DMS 273 treated with DMSO at 0.1 percent for 48 hours (cell line): ENCODE data around the gene SLITRK5.

Source experiments
- DNase-seq: peaks from one replicate; lab custom pipeline; 2025; lab: John Stamatoyannopoulos, UW

SLITRK5 gene, protein sequence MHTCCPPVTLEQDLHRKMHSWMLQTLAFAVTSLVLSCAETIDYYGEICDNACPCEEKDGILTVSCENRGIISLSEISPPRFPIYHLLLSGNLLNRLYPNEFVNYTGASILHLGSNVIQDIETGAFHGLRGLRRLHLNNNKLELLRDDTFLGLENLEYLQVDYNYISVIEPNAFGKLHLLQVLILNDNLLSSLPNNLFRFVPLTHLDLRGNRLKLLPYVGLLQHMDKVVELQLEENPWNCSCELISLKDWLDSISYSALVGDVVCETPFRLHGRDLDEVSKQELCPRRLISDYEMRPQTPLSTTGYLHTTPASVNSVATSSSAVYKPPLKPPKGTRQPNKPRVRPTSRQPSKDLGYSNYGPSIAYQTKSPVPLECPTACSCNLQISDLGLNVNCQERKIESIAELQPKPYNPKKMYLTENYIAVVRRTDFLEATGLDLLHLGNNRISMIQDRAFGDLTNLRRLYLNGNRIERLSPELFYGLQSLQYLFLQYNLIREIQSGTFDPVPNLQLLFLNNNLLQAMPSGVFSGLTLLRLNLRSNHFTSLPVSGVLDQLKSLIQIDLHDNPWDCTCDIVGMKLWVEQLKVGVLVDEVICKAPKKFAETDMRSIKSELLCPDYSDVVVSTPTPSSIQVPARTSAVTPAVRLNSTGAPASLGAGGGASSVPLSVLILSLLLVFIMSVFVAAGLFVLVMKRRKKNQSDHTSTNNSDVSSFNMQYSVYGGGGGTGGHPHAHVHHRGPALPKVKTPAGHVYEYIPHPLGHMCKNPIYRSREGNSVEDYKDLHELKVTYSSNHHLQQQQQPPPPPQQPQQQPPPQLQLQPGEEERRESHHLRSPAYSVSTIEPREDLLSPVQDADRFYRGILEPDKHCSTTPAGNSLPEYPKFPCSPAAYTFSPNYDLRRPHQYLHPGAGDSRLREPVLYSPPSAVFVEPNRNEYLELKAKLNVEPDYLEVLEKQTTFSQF

DNA sequence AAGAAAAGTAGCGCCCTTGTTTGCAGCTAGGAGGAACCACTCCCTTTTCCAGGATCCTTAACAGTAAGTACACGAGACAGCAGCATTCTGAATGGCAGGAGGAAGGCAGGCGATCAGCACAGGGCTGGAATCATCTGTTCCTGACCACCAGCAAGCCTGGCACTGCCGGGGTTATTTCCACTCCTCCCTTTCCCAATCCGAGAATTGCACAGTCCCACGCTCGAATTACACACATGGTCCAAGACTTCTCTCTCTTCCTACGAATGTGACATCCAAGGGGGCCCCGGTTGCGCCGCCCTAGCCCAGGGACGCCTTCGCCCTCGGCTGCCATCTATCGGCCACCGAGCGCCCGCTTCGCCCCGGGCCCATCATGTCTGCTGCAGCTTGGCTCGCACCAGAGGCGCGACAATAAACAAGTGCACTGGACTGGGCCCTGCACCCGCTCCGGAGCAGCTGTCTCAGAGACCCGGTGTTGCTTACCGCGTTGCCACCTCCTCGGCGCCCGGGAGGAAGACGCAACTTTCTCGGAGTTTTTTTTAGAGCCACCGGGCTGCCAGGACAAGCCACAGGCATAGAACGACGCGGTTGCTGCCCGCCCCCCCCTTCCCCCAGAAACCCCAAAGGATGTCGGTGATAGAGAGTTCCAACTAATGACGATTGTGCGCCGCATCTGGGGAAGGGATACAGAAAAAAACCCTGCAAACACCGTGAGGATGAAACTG lies at the start of gene SLITRK5:
Gene SLITRK5 (plus strand): TSS at position 341 of the 722 bp plus-strand sequence. CDS start 4,018 bp downstream, outside the sequence.
- DNase-seq, result no peak

DNA sequence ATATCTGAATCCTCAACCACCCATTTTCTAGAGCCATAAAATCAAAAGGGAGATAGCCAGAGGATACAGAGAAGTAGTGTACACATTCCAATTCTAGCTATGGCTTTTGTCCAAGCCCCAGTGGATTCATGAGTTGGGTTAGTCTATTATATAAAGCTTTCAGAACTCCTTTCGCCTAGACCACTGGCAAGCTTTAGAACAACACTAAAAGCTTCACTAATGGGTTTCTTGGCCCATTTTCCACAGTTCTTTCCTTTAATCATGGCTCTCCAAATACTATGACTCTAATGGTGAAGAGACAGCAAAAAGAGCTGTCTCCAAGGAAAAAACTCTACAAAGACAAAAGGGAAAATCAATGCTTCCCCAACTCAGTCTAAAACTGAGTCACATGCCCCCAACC lies 48.2 kb upstream of the SLITRK5 start:
- no peak for DNase-seq

DNA sequence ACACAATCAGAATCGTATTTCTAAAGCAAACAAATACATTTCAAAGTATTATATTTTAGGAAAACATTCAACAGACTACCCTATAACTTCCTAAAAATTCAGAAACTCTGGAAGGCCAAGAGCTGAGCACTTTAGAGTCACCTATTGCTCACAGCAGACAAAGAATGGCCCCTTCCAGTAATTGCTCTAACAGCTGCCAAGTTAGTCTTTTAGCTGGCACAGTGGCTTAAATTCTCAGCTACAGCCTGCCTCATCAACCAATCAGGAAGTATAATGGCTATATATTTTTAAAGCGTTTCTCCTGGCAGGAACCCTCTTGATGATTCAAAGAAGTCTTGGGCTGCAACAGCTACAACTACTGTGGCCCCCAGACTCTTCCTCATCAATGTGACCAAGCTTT lies 14.9 kb upstream of the SLITRK5 start:
- DNase-seq, result no peak

DNA sequence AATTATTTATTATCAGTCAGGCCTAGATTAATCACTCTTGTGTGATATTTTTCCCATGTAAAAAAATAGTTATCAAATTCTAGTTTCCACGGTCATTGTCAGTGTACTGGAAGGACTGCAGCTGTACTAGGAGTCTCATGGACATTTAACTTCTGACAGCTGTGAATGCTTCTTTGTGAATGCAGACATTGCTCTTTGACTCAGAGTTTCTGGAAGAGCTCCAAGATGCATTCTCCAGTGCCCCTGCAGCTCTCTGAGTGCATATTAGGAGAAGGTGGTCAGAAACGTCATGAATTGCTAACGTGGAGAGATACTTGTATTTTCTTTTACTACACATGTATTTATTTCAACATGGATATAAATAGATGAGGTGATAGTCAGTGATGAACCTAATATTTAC lies 9.7 kb upstream of the SLITRK5 start:
- DNase-seq, result no peak

DNA sequence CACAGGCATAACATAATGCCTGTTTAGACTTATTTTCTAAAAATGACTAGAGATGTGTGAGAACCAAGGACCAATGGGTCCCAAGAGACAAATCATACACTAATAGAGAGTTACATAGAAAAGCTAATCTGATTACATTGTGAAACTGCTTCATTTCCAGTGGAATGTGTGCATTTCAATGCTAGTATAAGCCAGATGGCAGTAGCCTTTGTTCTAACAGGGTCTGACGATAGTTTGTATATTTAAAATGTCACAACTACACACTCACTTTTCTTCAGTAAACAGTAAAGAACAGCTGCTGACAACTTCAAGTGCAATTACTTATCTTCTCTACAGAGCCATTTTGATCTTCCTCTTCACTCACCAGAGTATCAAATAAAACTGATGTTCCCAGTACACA lies 4.3 kb upstream of the SLITRK5 start:
- no peak for DNase-seq

DNA sequence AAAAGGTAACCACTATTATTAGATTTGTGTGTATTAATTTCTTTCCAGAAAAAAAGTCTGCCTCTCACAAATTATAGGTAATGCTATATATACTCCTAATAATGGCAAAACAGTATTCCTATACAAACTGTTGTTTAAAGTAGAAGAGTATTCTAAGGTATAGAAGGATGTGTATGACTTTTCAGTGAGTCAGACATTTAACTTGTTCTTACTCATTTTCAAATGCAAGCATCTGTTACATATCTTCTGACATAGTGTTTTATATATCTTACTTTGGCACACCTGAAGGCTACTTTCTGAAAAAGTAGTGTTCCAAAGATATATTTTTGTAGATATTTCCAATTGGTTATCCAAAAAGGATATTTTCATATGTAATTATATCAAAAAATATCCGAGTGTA lies 3.5 kb upstream of the SLITRK5 start:
- DNase-seq, result no peak

DNA sequence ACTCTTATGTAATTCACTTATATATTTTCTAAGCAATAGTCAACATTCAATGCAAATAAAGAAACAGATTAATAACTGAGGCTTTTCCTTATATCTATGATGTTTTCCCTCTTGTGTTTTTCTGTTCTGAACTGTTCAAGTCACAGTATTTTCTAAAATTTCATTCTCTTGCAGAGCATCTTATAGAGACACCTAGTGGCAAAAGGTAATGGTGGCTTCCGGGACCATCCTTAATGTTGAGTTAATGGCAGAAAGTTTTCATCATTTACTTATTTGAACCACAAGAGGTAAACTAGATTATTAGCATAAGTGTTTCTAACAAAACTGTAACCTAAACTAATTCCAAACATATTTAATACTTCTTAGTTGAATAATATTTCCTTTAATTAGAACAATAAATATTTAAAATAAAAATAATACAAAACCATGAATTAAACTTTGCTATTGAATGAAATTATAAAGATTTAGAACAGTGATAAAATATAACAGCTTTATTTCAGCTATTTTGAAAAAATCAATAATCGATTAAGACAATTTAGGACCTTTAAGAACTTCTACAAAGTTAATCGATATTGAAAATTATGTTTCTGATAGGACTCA lies 1.7 kb upstream of the SLITRK5 start:
- DNase-seq, result no peak

DNA sequence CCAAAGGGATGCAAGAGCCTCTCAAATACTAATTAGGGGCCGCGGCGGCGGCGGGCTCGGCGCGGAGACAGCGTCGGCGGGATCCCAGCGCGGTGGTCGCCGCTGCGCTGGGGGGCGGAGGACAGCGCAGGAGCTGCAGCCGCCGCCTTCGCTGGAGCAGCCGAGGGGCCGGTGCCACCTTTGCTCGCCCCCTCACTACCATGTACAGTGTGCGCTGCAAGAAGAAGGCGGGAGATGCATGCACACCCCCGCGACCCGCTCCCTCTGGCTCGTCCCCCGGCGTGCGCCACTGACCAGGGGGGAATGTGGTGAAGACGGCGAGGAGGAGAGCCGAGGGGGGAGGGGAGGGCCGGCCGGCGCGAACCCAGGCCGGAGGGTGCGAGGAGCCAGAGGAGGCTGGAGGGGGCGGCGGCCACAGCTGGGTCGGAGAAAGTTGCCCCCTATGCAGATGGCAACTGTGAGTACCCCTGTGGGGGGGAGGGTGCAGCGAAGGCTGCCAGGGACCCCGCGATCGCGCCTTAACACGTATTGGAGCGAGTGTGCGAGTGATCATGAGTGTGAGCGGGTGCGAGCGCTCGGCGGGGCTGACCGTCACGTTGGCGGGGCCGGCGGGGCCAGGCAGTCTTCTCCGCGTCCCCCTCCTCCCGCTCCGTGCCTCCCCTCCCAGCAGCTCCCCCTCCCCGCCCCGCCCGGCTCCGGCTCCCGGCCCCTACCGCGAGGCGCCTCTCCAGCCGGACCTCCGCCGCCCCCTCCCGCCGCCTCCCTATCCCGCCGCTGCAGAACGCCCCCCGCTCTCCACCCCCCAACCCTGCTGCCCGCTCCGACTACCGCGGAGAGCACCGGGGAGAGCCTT lies 808 bp downstream of the SLITRK5 start:
- DNase-seq, result no peak

DNA sequence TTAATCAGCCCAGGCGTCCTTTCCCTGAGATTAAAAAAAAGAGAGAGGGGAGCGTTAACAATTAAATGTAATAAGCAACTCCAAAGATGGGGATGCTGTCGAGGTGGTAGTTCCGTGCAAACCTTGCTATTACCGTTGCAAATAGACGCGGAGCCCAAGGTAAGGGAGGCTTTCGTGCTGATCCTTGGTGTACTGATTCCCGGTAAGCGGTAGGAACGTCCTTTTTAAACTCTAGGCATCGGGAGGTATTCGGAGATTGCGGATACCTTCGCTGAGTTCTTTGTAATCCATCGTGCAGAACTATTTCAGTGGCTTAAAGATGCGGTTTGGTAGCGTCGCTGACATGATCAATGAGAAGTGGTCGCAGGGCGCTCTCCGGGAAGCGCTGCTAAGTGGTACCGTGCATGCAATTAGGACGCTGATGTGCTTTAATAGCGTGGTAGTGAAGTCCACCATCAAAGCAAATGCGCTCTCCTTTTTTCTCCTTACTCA lies 3.1 kb downstream of the SLITRK5 start:
- DNase-seq, result no peak

DNA sequence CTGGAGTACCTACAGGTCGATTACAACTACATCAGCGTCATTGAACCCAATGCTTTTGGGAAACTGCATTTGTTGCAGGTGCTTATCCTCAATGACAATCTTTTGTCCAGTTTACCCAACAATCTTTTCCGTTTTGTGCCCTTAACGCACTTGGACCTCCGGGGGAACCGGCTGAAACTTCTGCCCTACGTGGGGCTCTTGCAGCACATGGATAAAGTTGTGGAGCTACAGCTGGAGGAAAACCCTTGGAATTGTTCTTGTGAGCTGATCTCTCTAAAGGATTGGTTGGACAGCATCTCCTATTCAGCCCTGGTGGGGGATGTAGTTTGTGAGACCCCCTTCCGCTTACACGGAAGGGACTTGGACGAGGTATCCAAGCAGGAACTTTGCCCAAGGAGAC lies 4.7 kb downstream of the SLITRK5 start:
- no peak for DNase-seq

DNA sequence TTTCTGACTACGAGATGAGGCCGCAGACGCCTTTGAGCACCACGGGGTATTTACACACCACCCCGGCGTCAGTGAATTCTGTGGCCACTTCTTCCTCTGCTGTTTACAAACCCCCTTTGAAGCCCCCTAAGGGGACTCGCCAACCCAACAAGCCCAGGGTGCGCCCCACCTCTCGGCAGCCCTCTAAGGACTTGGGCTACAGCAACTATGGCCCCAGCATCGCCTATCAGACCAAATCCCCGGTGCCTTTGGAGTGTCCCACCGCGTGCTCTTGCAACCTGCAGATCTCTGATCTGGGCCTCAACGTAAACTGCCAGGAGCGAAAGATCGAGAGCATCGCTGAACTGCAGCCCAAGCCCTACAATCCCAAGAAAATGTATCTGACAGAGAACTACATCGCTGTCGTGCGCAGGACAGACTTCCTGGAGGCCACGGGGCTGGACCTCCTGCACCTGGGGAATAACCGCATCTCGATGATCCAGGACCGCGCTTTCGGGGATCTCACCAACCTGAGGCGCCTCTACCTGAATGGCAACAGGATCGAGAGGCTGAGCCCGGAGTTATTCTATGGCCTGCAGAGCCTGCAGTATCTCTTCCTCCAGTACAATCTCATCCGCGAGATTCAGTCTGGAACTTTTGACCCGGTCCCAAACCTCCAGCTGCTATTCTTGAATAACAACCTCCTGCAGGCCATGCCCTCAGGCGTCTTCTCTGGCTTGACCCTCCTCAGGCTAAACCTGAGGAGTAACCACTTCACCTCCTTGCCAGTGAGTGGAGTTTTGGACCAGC lies 5.3 kb downstream of the SLITRK5 start:
- no peak for DNase-seq

DNA sequence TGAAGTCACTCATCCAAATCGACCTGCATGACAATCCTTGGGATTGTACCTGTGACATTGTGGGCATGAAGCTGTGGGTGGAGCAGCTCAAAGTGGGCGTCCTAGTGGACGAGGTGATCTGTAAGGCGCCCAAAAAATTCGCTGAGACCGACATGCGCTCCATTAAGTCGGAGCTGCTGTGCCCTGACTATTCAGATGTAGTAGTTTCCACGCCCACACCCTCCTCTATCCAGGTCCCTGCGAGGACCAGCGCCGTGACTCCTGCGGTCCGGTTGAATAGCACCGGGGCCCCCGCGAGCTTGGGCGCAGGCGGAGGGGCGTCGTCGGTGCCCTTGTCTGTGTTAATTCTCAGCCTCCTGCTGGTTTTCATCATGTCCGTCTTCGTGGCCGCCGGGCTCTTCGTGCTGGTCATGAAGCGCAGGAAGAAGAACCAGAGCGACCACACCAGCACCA lies 5.9 kb downstream of the SLITRK5 start:
- no peak for DNase-seq

DNA sequence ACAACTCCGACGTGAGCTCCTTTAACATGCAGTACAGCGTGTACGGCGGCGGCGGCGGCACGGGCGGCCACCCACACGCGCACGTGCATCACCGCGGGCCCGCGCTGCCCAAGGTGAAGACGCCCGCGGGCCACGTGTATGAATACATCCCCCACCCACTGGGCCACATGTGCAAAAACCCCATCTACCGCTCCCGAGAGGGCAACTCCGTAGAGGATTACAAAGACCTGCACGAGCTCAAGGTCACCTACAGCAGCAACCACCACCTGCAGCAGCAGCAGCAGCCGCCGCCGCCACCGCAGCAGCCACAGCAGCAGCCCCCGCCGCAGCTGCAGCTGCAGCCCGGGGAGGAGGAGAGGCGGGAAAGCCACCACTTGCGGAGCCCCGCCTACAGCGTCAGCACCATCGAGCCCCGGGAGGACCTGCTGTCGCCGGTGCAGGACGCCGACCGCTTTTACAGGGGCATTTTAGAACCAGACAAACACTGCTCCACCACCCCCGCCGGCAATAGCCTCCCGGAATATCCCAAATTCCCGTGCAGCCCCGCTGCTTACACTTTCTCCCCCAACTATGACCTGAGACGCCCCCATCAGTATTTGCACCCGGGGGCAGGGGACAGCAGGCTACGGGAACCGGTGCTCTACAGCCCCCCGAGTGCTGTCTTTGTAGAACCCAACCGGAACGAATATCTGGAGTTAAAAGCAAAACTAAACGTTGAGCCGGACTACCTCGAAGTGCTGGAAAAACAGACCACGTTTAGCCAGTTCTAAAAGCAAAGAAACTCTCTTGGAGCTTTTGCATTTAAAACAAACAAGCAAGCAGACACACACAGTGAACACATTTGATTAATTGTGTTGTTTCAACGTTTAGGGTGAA lies 6.6 kb downstream of the SLITRK5 start:
- DNase-seq, result no peak

DNA sequence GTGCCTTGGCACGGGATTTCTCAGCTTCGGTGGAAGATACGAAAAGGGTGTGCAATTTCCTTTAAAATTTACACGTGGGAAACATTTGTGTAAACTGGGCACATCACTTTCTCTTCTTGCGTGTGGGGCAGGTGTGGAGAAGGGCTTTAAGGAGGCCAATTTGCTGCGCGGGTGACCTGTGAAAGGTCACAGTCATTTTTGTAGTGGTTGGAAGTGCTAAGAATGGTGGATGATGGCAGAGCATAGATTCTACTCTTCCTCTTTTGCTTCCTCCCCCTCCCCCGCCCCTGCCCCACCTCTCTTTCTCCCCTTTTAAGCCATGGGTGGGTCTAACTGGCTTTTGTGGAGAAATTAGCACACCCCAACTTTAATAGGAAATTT lies 7.2 kb downstream of the SLITRK5 start:
- DNase-seq, result no peak

DNA sequence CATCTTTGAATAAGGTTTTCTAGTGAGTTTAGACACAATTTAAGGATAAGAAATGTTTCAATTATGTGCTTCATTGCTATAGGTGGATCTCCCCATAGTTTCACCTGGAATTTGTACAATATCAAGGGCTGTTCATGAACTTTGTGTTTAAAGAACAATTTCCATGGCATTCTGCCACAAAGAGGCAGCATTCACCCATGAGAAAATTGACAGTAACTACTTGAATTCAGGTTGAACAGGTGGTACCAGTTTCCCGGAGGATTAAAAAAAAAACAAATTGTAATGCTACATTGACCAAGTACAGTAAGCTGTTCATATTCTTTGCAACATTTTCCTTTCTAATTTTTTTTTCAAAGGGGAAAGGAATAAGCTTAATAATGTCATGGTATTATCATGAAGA lies 9.1 kb downstream of the SLITRK5 start:
- DNase-seq, result no peak

DNA sequence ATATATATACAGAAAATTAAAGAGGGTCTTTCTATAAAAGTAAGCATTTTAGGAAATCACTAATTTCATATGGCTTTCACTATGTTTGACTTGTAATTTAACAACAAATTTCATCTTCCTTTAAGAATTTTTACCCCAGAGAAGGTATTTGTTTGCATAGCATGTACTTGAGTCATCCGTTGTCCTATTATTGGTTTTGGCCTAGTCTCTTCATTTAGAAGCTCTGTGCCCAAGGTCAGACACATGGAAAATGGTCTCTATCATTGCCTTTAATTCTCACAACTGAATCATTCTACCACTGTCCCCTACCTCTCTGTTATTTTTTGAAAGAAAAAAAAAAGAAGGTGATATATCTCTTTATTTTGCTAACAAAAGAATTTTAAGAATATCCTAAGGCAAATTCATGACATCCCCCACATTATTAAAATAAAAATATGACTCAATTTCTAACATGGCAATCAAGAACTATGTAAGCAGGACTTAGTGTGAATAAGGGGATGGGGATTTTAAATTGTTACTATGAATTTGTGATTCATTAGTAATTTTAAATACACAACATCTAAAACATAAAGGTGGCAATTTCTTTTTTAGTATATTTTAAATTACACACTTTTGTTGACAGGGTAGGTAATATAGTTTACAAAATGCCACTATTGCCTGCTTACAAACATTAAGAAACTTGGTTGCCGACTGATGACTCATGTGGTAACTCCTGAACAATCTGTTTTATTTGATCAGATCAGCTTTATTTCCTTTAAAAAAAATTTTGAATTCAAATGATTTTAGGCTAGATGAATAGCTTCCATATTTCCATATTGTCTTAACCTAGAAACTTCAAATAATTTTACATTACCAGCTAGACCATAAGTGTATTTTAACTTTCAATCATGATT lies 13.9 kb downstream of the SLITRK5 start:
- DNase-seq, result no peak

DNA sequence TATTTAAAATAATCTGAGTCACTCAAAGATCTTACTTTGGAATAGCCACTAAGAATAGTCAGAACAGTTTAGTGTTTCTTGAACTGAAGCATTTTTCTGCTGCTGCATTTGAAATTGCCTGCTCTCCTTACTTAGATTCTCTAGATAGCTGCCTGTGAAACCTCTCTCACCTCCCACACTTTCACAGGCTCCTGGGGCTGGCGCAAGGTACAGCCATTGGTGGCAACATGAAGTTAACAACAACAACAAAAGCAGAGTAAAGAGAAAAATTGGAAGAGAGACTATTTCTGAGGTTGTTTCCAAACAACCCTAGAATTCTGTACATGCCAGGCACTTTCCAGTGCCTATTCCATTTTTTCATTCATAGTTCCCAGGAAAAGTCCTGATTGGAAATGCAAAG lies 25.3 kb downstream of the SLITRK5 start:
- no peak for DNase-seq

DNA sequence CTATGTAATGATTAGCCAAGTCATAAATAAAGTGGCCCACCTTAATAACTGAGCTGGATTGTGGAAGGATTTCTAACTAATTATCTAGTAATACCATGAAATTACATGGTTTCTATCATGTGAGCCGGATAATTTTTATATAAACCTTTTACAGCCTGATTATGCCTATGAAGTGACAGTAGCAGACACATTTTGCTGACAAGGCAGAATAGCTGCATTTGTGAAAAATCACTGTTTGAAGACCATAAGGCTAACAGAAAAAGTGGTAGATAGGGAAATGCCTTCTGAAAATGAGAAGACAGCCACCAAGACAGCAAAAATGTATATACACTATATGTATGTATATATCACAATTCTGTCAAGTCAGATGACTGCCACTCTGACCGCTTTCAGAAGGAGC lies 27.1 kb downstream of the SLITRK5 start:
- no peak for DNase-seq
